Measurements from ENCODE around the gene LILRB4.

DNA sequence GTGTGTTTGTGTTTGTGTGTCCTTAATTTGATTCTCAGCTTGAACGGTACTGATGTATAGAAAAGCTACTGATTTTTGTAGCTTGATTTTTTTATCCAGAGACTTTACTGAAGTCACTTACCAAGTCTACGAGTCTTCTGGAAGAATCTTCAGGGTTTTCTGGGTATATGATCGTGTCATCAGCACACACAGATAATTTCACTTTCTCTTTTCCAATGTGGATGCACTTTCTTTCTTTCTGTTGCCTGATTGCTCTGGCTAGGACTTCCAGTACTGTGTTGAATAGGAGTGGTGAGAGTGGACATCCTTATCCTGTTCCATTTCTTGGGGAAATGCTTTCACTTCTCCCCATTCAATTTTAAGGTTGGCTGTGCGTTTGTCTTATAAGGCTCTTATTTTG is 40.4 kb upstream of the LILRB4 start:
- no peak for TF ChIP-seq POLR2A (IDR thresholded peaks at IDR 0.05)
- TF ChIP-seq, protein P1, sequence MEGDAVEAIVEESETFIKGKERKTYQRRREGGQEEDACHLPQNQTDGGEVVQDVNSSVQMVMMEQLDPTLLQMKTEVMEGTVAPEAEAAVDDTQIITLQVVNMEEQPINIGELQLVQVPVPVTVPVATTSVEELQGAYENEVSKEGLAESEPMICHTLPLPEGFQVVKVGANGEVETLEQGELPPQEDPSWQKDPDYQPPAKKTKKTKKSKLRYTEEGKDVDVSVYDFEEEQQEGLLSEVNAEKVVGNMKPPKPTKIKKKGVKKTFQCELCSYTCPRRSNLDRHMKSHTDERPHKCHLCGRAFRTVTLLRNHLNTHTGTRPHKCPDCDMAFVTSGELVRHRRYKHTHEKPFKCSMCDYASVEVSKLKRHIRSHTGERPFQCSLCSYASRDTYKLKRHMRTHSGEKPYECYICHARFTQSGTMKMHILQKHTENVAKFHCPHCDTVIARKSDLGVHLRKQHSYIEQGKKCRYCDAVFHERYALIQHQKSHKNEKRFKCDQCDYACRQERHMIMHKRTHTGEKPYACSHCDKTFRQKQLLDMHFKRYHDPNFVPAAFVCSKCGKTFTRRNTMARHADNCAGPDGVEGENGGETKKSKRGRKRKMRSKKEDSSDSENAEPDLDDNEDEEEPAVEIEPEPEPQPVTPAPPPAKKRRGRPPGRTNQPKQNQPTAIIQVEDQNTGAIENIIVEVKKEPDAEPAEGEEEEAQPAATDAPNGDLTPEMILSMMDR (IDR thresholded peaks at IDR 0.05) = no peak
